K562 (cell line): ENCODE data around the gene LPCAT3. TPM values are rescaled to one million over a fixed set of nuclear protein-coding genes. Genes with fewer than 3 reads are reported as not detected.

Source experiments
- BCLAF1 ChIP-seq, 2 experiments: fragments of 450-650 bp in 1 of 2; IDR thresholded peaks; 2 replicates each; pipeline ENCODE4 v1.6.1; 2011 to 2017; ENCODE audit warnings: low read depth in 2 of 2, antibody characterized with exemption in 1 of 2, borderline replicate concordance in 1 of 2, low read length in 1 of 2, mild to moderate bottlenecking in 1 of 2, mixed read lengths in 1 of 2; ENCODE audit not compliant: control insufficient read depth in 1 of 2
- NFE2 ChIP-seq: IDR thresholded peaks from 2 replicates; pipeline ENCODE4 v1.6.1; 2014; ENCODE audit warnings: antibody characterized with exemption, low read depth
- SMC3 ChIP-seq: conservative IDR thresholded peaks from 2 replicates; pipeline ENCODE4 v1.6.1; 2011; ENCODE audit warnings: low read depth, low read length, improper control_type of control experiment; ENCODE audit not compliant: insufficient read depth
- ZNF121 ChIP-seq: sonication (generic); formaldehyde crosslinking; conservative IDR thresholded peaks from 2 replicates; pipeline ENCODE4 v1.8.0; 2022; ENCODE audit warnings: missing genetic modification reagents
- ZNF780A ChIP-seq: fragments of 250-450 bp; sonication (Bioruptor Pico); IDR thresholded peaks from 2 replicates; pipeline ENCODE4 v1.5.0; 2021; ENCODE audit warnings: mild to moderate bottlenecking
- polyA plus RNA-seq, 8 experiments: library from polyadenylated mRNA; depleted of rRNA in 4 of 8; stranded (reverse) in 5 of 8; unstranded in 3 of 8; fragments of >200 nt; fragmentation: Nextera tagmentation in 2 of 8; fragmentation: Illumina TruSeq in 1 of 8; extraction: Ambion mirVana in 2 of 8; extraction: Trizol in 1 of 8; gene quantifications; 2 replicates each; pipeline versions ENCODE4 v1.2.1 to v1.2.3, GENCODE V29; 2011 to 2014; ENCODE audit warnings: inconsistent platforms in 1 of 8, missing spikeins in 1 of 8
- total RNA-seq, 7 experiments: library from RNA; depleted of rRNA in 6 of 7; stranded (reverse); fragments of >200 nt in 6 of 7; fragmentation: Illumina TruSeq in 2 of 7; extraction: Trizol in 2 of 7; gene quantifications; 2 replicates each; pipeline versions ENCODE4 v1.2.1 to v1.2.3, GENCODE V29; 2011 to 2021; ENCODE audit warnings: low replicate concordance in 1 of 7
- TF ChIP-seq, protein P1 (sequence below): fragments of 250-450 bp; sonication (Bioruptor Pico); IDR thresholded peaks from 2 replicates; pipeline ENCODE4 v1.8.0; 2022; ENCODE audit warnings: inconsistent platforms, mild to moderate bottlenecking, moderate library complexity, borderline replicate concordance
- TF ChIP-seq, protein P2 (sequence below), 2 experiments: fragments of 450-650 bp; formaldehyde crosslinking in 1 of 2; IDR thresholded peaks; 2 replicates each; pipeline versions ENCODE4 v1.4.0 to v1.6.1; 2014 to 2020; ENCODE audit warnings: mild to moderate bottlenecking in 2 of 2, borderline replicate concordance in 1 of 2, low read depth in 1 of 2

The LPCAT3 gene
- total and polyA plus RNA-seq, 9 of the 15 experiments (the other 6 are each of a cell fraction or from before 2014, with no cell fraction given), result 4.9 to 52.5 (median 25.3) TPM

DNA sequence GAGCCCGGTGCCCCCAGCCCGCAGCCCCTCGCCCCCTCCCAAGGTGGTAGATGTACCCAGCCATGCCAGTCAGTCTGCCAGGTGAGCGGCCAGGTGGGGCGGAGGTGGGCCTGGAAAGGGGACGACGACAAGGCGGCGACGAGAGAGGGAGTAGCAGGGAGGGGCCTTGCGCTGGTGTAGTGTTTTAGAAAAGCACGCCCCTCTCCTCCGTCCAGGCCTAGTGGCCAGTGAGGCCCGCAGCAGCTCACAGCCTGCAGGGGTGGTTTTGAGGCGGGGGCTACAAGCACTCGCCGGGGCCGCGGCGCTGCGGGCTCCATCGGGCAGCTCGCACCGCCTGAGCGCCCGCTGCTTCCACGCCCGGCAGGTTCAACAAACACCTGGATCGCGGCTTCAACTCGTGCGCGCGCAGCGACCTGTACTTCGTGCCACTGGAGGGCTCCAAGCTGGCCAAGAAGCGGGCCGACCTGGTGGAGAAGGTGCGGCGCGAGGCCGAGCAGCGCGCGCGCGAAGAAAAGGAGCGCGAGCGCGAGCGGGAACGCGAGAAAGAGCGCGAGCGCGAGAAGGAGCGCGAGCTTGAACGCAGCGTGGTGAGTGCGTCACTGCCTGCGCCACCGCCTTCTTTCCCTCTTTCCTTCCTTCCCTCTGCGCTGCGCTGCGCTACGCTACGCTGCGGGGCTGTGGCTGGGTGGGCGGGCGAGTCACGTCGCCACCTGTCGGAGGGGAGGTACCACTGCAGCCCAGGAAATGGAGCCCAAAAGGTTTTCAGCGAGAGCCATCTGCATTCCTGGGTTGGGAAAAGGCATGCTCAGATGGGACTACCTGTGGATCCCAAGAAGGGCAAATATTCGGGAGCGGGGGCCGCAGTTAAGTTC lies 80.6 kb downstream of the LPCAT3 start (continued):
- TF ChIP-seq BCLAF1 (IDR thresholded peaks at IDR 0.05; ENCODE audit: borderline replicate concordance in 1 of 2, control insufficient read depth in 1 of 2, low read depth in 2 of 2, low read length in 1 of 2), result peak in 1 of 2 experiments; percentile 27; a peak in 1 of 4 replicates
- TF ChIP-seq ZNF780A, result peak; percentile 85
- TF ChIP-seq SMC3, result peak; percentile 56
- 0 out of 2 replicates have a peak, but pooled peaks have one; percentile 6 for TF ChIP-seq NFE2
- no peak for TF ChIP-seq ZNF121 (CRISPR knock-in tag)
- TF ChIP-seq, protein P1, sequence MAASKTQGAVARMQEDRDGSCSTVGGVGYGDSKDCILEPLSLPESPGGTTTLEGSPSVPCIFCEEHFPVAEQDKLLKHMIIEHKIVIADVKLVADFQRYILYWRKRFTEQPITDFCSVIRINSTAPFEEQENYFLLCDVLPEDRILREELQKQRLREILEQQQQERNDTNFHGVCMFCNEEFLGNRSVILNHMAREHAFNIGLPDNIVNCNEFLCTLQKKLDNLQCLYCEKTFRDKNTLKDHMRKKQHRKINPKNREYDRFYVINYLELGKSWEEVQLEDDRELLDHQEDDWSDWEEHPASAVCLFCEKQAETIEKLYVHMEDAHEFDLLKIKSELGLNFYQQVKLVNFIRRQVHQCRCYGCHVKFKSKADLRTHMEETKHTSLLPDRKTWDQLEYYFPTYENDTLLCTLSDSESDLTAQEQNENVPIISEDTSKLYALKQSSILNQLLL (CRISPR knock-in tag), result no peak
- TF ChIP-seq, protein P2, sequence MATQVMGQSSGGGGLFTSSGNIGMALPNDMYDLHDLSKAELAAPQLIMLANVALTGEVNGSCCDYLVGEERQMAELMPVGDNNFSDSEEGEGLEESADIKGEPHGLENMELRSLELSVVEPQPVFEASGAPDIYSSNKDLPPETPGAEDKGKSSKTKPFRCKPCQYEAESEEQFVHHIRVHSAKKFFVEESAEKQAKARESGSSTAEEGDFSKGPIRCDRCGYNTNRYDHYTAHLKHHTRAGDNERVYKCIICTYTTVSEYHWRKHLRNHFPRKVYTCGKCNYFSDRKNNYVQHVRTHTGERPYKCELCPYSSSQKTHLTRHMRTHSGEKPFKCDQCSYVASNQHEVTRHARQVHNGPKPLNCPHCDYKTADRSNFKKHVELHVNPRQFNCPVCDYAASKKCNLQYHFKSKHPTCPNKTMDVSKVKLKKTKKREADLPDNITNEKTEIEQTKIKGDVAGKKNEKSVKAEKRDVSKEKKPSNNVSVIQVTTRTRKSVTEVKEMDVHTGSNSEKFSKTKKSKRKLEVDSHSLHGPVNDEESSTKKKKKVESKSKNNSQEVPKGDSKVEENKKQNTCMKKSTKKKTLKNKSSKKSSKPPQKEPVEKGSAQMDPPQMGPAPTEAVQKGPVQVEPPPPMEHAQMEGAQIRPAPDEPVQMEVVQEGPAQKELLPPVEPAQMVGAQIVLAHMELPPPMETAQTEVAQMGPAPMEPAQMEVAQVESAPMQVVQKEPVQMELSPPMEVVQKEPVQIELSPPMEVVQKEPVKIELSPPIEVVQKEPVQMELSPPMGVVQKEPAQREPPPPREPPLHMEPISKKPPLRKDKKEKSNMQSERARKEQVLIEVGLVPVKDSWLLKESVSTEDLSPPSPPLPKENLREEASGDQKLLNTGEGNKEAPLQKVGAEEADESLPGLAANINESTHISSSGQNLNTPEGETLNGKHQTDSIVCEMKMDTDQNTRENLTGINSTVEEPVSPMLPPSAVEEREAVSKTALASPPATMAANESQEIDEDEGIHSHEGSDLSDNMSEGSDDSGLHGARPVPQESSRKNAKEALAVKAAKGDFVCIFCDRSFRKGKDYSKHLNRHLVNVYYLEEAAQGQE (IDR thresholded peaks at IDR 0.05; ENCODE audit: borderline replicate concordance), result no peak
- TF ChIP-seq, protein P2 (CRISPR knock-in tag; IDR thresholded peaks at IDR 0.05; ENCODE audit: low read depth), result peak; percentile 54; the same call in 1 of the 2 replicates
